Activated naive CD8-positive, alpha-beta T cell treated with anti-CD3 and anti-CD28 coated beads, Interleukin-2, amount 50 U/mL, for 16 hours (primary cell): ENCODE results near the gene ACTR5.
A peak's percentile ranks its signal among the peaks of the same experiment; 100 is the strongest.

Experiments
- DNase-seq: peaks from one replicate; pipeline ENCODE4 v3.0.0-alpha.2; 2020; ENCODE audit warnings: low read depth, low spot score

ACTR5 gene

DNA sequence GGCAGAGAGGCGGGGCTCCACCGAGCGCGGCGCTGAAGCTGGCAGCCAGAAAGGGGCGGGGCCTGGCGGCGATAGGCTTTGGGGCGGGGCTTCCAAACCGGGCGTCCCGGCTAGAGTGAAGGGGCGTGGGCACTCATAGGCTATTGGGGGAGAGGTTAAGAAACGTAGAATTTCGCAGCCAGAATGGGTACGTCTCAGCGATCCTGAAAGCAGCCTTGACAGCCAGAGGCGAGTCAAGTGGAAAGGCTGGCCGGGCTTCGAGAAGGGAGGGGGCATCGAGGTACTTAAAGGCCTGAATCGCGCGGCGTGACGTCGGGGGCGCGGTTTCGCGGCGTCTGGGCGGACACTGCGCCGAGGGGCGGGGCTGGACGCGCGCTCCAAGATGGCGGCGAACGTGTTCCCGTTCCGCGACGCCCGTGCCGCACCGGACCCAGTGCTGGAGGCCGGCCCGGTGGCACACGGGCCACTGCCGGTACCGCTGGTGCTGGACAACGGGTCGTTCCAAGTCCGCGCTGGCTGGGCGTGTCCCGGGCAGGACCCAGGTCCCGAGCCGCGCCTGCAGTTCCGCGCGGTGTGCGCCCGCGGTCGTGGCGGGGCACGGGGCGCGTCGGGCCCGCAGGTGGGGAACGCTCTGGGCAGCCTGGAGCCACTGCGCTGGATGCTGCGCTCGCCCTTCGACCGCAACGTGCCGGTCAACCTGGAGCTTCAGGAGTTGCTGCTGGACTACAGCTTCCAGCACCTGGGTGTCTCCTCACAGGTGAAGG lies at the start of gene ACTR5:
Gene ACTR5 (plus strand): TSS at position 364 of the 764 bp plus-strand sequence. CDS start 19 bp downstream, at position 383.
- peak; percentile 96 for DNase-seq

DNA sequence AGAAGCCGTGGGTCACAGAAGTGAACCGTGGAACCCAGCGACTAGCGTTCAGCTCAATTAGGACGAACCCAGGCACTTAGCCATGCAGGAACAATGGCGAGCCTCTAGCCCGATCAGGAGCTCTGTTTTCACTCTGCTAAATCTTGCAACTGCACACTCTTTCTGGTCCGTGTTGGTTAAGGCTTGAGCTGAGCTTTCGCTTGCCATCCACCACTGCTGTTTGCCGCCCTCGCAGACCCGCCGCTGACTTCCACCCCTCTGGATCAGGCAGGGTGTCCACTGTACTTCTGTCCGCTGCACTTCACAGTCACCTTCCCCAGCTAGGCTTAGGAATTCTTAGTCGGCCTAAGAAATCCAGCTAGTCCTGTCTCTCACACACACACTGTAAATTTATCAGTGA lies 49.7 kb upstream of the ACTR5 start:
- no peak for DNase-seq

DNA sequence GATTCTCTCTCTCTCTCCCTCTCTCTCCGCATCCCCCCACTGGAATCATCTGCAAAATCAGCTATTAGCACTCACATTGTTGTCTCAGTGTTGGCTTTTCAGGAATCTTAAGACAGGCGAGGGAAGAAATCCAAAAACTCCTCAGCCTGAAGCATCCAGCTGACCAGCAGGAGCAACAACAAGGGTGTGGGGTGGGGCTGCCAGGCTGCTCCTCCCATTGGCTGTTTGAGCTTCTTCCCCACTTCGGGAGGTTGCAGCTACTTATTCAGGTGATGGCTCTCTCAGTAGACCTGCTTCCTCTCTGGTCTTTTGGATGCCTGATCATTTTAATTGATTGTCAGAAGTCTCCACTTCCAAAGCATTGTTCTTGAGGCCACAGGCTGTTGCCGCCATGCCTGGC lies 48.1 kb upstream of the ACTR5 start:
- DNase-seq = no peak

DNA sequence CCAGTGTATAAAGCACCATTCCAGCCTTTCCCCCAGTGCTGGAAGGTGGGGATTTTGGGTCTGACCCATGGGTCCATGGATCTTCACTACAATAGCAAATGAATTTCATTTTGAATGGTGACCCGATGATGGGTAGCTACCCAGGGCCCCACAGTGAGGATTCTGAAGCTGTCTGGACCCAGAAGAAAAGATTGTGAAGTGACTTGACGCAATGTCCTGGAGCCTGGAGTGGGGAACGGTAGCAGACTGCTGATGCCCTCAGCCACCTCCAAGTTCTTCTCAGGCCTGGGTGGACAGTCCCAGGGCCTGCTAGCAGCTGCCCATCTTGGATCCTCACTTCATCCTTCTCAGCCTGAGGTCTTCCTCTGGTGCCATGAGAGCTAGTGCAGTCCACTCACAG lies 47.3 kb upstream of the ACTR5 start:
- DNase-seq = no peak

DNA sequence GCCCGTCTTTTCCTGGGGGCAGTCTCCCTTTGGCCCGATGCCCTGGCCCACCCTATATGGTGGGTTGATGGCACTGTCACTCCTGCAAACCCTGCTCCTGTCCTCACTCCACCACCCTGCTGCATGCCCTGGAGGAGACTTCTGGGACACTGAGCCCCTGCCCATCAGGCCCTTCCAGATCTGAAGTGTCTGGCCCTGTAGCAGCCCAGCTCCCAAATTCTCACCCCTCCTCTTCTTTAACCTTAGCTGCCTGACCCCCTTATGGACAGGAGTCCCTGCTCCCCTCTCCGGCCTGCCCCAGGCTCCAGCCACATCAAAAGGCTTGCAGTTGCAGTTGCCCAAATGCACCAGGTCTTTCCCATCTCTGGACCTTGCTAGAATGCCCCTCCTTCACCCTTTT lies 44.7 kb upstream of the ACTR5 start:
- DNase-seq = no peak

DNA sequence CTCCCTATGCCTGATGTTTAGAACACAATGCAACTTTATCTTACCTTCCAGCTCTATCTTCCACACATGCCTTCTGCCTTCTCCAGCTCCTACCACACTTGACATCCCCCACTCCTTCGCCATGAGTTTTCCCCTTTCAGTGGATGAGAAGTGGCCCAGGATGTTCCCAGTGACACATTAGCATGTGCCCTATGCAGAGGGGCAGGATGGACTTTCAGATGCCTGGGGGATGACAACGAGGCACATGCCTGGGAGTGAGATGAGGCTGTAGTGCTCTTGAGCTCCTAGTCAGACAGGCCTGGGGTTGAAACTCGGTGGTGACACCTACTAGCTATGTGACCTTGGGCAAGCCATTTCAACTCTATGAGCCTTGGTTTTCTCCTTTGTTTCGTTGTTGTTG lies 44.1 kb upstream of the ACTR5 start:
- no peak for DNase-seq

DNA sequence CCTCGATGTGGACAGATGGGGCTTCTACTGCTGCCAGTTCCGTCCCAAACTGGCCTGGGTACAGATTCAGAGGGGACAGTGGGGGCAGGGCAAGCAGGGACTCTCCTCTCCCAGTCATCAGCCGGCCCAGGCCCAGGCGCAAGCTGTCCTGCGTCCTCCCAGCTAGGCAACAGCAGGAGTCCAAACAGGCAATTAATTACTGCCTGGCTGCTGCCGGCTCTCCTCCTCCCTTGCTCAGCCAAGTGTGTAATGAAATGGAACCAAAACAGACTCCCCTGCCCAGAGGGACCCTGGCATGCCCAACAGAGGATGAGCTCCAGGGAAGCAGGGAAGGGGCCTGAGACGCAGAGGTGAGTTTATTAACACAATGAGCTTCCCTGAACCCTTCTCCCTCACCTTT lies 41.8 kb upstream of the ACTR5 start:
- DNase-seq = no peak

DNA sequence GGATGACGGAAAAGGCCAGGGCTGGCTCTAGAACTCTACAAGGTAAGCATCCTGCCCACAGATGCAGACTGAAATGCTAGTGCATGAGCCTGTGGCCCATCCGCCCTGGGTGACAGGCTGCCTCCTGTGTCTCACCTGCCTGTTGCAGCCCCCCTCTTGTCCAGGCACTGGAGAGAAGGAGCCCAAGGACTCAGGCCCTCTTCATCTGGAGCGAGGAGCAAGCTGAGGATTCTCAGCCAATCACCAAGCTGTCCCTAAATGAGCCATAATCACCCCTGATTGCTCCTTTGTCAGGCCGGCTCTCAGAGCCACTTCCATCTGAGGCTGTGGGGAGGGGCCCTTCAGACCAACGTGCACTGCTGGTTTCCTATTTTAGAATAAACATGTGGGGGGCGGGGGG lies 34.0 kb upstream of the ACTR5 start:
- DNase-seq = no peak

DNA sequence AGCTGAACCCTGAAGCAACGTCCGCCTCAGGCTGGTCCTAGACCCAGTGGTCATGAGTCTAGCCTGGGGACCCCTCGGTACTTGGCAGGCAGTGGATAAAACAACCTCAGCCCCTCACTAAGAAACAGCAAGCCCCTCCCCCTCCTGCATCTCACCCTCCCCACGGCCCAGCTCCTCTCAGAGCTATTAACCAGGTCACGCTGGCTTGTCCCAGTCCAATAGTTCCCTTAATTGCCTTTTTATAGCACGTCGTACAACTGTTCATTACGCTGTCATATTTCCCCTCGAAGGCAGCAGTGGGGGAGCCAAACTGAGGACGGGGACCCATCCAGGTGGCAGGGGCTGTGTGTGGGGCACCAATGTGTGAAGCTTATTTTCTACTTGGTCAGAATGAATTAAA lies 32.6 kb upstream of the ACTR5 start:
- no peak for DNase-seq

DNA sequence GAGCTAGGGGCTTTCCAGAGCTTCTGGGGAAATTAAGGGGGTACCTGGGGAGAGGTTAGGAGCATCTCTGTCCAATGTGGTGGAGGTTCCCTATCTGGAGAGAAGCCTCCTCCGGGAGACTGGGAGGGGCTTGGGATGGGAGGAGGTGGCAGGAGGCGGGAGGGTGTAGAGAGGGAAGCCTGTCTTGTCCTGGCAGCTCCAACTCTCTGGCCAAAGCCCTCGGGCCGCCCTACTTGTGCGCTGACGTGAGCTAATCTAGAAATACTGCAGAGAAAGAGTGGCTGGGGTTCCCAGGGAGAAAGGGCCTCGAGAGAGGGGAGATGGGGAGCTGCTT lies 25.6 kb upstream of the ACTR5 start:
- DNase-seq = no peak

DNA sequence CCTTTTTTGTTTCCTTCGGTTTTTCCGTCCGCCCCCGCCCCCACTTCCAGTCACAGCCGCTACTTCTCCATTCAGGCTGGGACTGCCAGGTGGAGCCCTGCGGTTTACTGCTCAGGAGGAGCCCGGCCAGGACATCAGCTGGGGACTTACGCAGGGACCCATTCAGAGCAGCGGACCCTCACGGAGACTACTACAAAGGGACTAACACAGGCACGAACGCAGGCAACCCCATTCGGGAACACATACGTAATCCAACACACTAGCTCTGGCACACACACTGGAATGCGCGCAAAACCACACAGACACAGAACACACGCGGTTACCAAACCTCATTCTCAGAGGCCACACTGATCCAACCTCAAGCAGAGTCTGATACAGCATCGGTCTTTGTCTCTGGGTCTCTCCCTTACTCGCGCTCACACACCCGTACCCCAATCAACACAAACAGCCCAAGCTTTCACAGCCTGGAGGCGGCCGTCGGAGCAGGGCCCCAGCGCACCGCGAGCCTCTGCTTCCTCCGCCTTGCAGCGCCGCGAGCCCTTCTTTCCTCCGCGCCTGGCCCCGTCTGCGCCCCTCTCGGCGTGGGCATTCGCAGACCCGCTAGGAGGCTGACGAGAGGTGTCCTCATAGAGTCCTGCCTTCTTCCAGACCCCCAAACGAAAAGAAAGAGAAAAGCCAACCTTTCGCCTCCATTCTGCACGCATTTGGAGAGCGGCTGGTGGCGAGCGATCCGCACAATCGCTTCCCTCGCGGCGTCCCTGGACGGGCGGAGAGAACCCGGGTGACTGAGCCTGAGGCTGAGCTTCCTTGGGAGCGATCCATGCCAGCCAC lies 25.0 kb upstream of the ACTR5 start:
- no peak for DNase-seq

DNA sequence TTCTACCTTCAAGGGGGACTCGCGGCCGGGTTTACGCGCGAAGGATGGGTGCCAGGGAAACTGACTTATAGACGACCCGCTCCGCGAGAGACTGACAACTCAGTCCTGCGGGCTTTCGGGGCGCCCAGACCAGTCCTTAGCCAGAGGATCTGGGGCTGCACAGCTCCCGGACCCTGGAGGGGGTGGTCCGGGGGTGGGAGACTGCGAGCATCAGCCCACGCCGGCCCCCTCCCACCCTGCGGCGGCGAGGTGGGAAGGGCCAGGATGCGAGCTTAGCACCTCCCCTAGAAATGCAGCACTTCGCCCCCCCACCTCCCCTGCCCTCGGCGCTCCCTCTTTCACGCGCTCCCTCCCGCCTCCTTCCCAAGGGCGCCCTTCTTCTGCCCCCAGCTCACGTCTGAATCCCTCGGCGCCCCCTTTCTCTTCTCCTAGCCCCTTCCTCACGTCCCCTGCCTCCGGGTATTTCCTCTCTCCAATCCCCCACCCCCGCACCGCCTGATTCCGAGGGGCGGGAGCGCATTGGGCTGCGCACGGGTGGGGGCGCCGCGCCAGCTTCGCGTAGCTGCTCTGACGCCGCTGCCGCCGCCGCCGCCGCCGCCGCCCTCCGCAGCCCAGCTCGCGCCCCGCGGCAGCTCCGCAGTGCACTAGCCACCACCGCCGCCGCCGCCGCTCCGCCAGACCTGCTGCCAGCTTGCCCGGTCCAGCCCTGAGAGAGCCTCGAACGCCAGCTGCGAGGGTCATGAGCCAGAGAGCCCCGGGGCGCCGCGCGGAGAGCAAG lies 24.2 kb upstream of the ACTR5 start, which contains the start of gene SLC32A1:
Gene SLC32A1 (plus strand): TSS at position 639 of the 778 bp plus-strand sequence. CDS start 239 bp downstream, outside the sequence.
- no peak for DNase-seq

DNA sequence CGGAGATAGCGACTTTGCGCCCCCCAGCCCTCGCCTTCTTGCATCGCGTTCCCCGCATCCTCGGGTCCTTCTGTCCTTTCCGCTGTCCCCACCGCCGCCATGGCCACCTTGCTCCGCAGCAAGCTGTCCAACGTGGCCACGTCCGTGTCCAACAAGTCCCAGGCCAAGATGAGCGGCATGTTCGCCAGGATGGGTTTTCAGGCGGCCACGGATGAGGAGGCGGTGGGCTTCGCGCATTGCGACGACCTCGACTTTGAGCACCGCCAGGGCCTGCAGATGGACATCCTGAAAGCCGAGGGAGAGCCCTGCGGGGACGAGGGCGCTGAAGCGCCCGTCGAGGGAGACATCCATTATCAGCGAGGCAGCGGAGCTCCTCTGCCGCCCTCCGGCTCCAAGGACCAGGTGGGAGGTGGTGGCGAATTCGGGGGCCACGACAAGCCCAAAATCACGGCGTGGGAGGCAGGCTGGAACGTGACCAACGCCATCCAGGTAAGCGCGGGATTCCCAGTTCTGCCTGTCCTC lies 23.6 kb upstream of the ACTR5 start:
- no peak for DNase-seq

DNA sequence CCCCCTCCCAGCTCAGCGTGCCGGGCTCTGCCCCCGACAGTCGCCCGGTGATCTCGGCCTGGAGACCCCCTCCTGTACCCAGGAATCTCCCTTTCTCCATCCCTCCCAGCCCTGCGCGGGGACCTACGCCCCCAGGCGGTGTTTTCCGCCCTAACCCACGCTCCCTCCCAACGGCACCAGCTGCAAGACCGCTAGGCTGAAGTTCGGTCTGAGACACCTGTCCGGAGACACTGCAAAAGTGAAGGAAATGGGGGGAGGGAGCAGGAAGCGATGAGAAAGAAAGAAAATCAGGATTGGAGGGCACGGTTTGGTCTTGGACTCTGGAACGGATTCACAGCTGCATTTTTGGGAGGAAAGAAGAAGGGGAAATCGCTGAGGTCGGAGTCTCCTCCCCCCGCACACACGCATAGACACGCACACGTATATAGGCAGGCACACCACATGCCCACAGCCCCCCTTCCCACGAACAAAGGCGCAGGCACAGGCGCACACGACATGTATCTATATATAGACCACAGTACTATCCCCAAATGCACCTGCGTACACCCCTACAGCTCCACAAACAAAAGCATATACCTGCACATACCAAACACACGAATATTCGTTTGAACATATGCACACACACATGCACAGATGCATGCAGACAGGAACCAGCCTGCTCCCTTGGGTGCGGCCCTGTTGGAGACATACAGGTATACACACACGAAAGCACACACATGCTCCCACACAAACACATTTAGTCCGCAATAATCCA lies 22.9 kb upstream of the ACTR5 start:
- no peak for DNase-seq

DNA sequence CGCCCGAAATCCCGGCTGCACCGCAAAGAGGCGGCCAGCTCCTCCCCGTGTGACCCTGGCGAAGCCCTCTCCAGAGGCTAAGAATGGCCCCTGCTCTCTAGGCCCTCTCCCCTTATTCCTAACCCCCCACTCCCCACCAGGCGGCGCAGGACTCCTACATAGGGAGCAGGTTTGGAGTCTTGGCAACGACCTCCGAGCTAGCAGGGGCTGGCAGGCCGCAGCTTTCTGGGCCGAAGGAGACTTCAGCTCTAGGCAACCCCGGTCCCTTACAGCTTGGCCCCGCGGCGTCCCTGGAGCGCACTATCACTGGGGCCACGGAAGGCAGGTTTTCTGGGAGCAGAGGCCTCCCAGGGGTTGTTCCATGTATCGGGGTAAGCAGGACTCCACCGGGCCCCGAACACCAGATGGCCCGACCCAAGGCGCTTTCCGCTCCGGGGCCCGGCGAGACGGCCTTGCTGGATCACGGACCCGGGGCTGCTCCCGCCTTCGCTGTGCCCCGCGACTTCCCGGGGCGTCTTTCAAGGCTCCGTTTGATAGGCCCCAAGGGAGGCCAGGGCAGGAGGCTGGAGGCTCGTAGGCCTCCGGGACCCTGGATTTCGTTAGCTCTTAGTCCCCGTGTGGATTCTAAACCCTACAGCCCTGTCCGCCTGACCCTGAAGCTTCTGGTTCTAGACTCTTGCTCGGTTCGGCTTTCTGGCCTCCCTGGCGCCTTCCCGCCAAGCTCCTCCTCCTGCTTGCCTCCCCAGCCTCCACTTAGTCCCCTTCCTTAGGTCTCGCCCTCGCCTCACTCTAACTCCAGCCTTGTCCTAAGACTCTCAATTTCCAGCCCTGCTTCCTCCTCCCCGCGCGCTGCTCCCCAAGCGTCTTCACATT lies 22.1 kb upstream of the ACTR5 start:
- no peak for DNase-seq

DNA sequence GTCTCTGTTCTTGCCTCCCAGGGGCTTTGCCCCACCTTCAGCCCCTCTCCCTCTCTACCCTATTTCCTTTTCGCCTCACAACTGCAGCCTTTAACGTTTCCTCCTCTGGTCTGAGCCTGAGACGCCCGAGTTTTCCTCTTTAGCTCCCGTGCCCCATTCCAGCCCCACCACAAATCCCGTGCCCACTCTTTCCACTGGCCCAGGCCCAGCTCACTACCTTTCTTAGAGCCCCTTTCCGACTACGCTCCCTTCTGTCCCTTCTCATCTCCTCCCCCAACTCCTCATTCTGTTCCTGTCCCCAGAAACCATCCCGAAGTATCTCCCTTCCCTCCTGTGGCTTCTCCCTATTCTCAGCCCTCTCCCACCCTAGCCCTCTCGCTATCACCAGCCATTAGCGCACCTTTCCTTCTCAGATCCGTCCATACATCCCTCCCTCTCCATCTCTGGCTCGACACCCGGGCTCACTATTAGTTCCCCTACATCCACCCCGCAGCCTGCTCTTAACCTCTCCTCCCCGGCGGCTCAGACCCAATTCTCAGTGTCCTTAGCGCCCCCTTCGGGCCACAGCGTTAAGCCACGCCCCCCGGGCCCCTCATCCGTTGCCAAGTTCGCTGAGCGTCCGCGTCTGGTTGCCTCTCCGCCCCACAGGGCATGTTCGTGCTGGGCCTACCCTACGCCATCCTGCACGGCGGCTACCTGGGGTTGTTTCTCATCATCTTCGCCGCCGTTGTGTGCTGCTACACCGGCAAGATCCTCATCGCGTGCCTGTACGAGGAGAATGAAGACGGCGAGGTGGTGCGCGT lies 21.3 kb upstream of the ACTR5 start:
- peak; percentile 25 for DNase-seq

DNA sequence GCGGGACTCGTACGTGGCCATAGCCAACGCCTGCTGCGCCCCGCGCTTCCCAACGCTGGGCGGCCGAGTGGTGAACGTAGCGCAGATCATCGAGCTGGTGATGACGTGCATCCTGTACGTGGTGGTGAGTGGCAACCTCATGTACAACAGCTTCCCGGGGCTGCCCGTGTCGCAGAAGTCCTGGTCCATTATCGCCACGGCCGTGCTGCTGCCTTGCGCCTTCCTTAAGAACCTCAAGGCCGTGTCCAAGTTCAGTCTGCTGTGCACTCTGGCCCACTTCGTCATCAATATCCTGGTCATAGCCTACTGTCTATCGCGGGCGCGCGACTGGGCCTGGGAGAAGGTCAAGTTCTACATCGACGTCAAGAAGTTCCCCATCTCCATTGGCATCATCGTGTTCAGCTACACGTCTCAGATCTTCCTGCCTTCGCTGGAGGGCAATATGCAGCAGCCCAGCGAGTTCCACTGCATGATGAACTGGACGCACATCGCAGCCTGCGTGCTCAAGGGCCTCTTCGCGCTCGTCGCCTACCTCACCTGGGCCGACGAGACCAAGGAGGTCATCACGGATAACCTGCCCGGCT lies 20.6 kb upstream of the ACTR5 start:
- DNase-seq = no peak

DNA sequence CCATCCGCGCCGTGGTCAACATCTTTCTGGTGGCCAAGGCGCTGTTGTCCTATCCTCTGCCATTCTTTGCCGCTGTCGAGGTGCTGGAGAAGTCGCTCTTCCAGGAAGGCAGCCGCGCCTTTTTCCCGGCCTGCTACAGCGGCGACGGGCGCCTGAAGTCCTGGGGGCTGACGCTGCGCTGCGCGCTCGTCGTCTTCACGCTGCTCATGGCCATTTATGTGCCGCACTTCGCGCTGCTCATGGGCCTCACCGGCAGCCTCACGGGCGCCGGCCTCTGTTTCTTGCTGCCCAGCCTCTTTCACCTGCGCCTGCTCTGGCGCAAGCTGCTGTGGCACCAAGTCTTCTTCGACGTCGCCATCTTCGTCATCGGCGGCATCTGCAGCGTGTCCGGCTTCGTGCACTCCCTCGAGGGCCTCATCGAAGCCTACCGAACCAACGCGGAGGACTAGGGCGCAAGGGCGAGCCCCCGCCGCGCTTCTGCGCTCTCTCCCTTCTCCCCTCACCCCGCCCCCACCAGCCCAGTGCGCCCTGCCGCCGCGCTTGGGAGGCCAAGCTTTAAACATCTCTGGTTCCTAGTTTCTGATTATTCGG lies 20.0 kb upstream of the ACTR5 start:
- DNase-seq = no peak
